HG02852 (cell line): ENCODE measurements around the gene TRDMT1.
"Not testable (repeated sequence)": the region's sequence is repeated elsewhere in the genome, so short reads cannot be mapped to it uniquely, and the experiment has no call there.

Experiments
- ATAC-seq: cut with Tn5 transposase; IDR thresholded peaks from one replicate; pipeline ENCODE4 v1.9.1; 2021; ENCODE audit warnings: mild to moderate bottlenecking, moderate library complexity; ENCODE audit not compliant: unreplicated experiment

Gene TRDMT1

GRCh38 chr10:17141504-17142229 is 59.8 kb downstream of the TRDMT1 start:
- no peak for ATAC-seq

- no peak for ATAC-seq
These were observed 61.1 kb downstream of the TRDMT1 start for GRCh38 chr10:17140386-17140761.

- ATAC-seq, result no peak
These were observed 62.9 kb downstream of the TRDMT1 start for GRCh38 chr10:17138460-17139042.

- ATAC-seq, result no peak
These were observed 66.7 kb downstream of the TRDMT1 start for GRCh38 chr10:17134737-17135260.

- ATAC-seq, result no peak
These were observed 67.2 kb downstream of the TRDMT1 start for GRCh38 chr10:17134282-17134681.

- no peak for ATAC-seq
These were observed 71.7 kb downstream of the TRDMT1 start, which contains the start of gene CUBN for GRCh38 chr10:17129741-17130140. Gene CUBN (minus strand): TSS chr10:17129811. CDS start chr10:17129765, 46 bp downstream.

GRCh38 chr10:17128261-17128660 is 73.2 kb downstream of the TRDMT1 start:
- ATAC-seq, result no peak

- no peak for ATAC-seq
These were observed 75.1 kb downstream of the TRDMT1 start for GRCh38 chr10:17126327-17126726.

GRCh38 chr10:17125206-17125893 is 76.1 kb downstream of the TRDMT1 start:
- ATAC-seq, result no peak

- ATAC-seq, result no peak
These were observed 77.5 kb downstream of the TRDMT1 start for GRCh38 chr10:17123961-17124360.

- no peak for ATAC-seq
These were observed 78.5 kb downstream of the TRDMT1 start for GRCh38 chr10:17122726-17123661.

GRCh38 chr10:17122052-17122451 is 79.4 kb downstream of the TRDMT1 start:
- no peak for ATAC-seq

GRCh38 chr10:17120694-17121093 is 80.8 kb downstream of the TRDMT1 start:
- no peak for ATAC-seq

- no peak for ATAC-seq
These were observed 81.6 kb downstream of the TRDMT1 start for GRCh38 chr10:17119845-17120244.

GRCh38 chr10:17116193-17116592 is 85.3 kb downstream of the TRDMT1 start:
- no peak for ATAC-seq

- ATAC-seq, result no peak
These were observed 85.8 kb downstream of the TRDMT1 start for GRCh38 chr10:17115683-17116082.

- not testable (repeated sequence) for ATAC-seq
These were observed 86.5 kb downstream of the TRDMT1 start for GRCh38 chr10:17114878-17115444.

GRCh38 chr10:17113889-17114540 is 87.5 kb downstream of the TRDMT1 start:
- ATAC-seq, result no peak

- no peak for ATAC-seq
These were observed 88.1 kb downstream of the TRDMT1 start for GRCh38 chr10:17113346-17113745.

GRCh38 chr10:17112566-17112965 is 88.9 kb downstream of the TRDMT1 start:
- no peak for ATAC-seq
